ACHN (cell line): ENCODE results near the gene SLC25A5.
"Not testable (repeated sequence)": the region's sequence is repeated elsewhere in the genome, so short reads cannot be mapped to it uniquely, and the experiment has no call there.

Experiments used
- DNase-seq: peaks from one replicate; pipeline ENCODE4 v3.0.0-alpha.2; 2015
- in situ Hi-C: cut with HindIII; loops from 2 replicates; pipeline ENCODE4 v1.10.0; 2017; ENCODE audit warnings: low sequenced_read_pairs, low pct_ligation_motif_present, low pct_unique_long_range_greater_than_20kb

The SLC25A5 gene

DNA sequence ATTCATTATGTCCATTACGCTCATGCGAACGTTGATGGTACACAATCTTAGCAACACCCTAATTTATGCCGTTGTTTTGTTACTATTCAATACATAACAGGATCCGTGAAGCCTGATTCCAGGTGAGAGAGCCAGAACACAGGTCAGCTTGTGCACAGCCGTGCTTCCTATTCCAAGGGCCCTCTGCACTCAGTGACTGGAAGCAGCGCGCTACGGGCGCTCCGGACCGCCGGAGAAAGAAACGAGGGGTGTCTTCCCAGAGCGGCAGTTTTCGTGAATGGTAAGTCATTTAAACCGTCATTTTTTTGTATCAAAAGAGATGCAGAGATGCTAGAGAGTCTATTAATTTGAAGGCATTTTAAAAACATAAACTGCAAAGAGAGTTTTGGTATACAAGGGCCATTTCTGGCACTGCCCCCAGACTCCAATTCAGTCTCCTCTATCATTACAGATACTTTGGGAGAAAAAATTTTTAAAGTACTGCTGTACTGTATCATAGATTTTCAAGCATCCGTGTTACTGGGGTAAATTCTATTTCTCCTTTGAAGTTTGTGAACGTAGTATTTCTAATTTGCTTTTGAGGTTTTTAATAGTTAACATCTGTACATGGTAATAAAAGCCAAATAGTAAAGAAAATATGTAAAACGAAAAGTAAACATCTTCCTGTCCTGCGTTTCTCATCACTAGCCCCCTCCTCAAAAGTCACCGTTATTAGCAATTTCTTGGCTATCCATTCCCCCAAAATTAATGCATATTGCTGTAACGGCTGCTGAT is 6.6 kb downstream of the SLC25A5 start:
- in situ Hi-C loops: no loop called here
- DNase-seq: no peak

DNA sequence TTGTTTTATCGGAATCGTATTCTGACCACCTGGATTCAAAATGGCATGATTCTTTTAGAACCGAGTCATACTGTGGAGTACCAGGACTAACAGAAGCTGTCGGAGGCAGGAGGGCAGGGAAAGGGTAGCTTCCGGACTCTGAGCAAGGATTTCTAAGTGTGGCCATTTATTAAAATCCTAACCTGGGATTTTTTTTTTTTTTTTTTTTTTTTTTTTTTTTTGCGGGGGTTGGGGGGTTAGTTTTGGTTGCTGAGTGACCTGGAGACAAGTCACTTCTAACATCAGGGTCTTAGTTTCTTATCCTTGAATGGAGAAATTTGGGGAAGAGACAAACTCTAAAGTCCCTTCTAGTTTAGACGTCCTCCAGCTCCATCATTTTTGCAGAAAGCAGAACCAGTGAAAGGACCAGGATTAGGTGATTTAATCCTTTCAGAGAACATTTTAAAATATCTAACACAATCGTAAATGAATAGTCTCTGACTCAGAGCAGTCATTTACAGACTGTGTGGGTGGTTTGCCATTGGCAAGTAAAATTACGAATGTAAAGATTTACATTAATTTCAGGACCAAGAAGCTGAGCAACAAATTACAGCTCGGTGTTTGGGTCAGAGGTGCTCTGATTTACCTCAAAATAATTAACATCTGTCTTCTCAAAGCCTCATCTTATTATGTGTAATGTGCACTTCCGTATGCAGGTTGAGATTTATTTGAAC is 7.3 kb downstream of the SLC25A5 start:
- DNase-seq: no peak
- in situ Hi-C loops: no loop called here

GRCh38 chrX:119477812-119478232 is 9.6 kb downstream of the SLC25A5 start:
- DNase-seq: peak; percentile 32
- in situ Hi-C loops: no loop called here

DNA sequence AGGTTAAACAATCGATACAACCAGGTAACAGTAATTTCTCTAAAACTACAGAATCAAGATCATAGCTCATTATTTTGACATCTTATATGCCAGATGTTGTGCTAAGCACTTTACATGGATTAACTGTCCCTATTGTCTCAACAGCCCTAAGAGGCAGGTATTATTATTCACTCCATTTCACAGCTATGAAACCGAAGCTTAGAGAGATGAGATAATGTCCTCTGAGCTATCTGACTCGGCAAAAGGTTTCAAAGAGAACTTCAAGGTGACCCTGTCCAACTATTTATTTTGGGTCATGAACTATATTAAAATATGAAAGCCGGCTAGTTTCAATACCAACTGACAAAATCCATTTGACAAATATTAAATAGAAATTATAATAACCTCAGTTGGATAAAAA is 10.3 kb downstream of the SLC25A5 start:
- in situ Hi-C loops: no loop called here
- no peak for DNase-seq

- in situ Hi-C loops: no loop called here
- no peak for DNase-seq
These were observed 11.6 kb downstream of the SLC25A5 start for GRCh38 chrX:119479845-119480244.

GRCh38 chrX:119481323-119481801 is 13.1 kb downstream of the SLC25A5 start:
- no peak for DNase-seq
- in situ Hi-C loops: no loop called here

DNA sequence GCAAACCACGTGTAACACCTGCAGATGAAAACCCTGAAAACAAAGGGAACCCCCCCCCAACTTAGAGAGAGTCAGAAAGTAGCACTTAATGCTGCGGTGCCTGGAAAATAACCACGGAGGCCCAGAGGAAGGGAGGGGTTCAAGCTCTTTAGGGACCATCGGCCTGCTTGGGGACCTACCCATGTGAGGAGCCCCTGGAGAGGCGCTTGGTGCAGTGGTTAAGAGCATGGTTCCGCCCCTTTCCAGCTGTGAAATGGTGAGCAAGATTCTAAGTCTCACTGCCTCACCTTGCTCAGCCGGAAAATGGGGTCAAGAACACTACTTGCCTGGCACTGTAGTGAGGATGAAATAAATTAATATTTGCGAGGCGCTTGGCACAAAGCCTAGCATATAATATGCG is 13.8 kb downstream of the SLC25A5 start:
- no peak for DNase-seq
- in situ Hi-C loops: no loop called here

- in situ Hi-C loops: no loop called here
- DNase-seq: peak; percentile 47
These were observed 14.5 kb downstream of the SLC25A5 start for GRCh38 chrX:119482481-119483480.

DNA sequence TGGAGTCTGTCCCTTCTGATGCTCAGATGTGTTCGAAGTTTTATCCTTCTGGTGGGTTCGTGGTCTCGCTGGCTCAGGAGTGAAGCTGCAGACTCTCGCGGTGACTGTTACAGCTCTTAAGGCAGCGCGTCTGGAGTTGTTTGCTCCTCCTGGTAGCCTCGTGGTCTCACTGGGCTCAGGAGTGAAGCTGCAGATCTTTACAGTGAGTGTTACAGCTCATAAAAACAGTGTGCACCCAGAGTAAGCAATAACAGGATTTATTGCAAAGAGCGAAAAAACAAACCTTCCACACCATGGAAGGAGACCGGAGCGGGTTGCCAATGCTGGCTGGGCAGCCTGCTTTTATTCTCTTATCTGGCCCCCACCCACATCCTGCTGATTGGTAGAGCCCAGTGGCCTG is 18.5 kb downstream of the SLC25A5 start:
- in situ Hi-C loops: no loop called here
- no peak for DNase-seq

GRCh38 chrX:119487766-119488165 is 19.5 kb downstream of the SLC25A5 start:
- in situ Hi-C loops, DNase-seq: not testable (repeated sequence)

GRCh38 chrX:119488749-119489148 is 20.5 kb downstream of the SLC25A5 start:
- in situ Hi-C loops: no loop called here
- peak; percentile 49 for DNase-seq

DNA sequence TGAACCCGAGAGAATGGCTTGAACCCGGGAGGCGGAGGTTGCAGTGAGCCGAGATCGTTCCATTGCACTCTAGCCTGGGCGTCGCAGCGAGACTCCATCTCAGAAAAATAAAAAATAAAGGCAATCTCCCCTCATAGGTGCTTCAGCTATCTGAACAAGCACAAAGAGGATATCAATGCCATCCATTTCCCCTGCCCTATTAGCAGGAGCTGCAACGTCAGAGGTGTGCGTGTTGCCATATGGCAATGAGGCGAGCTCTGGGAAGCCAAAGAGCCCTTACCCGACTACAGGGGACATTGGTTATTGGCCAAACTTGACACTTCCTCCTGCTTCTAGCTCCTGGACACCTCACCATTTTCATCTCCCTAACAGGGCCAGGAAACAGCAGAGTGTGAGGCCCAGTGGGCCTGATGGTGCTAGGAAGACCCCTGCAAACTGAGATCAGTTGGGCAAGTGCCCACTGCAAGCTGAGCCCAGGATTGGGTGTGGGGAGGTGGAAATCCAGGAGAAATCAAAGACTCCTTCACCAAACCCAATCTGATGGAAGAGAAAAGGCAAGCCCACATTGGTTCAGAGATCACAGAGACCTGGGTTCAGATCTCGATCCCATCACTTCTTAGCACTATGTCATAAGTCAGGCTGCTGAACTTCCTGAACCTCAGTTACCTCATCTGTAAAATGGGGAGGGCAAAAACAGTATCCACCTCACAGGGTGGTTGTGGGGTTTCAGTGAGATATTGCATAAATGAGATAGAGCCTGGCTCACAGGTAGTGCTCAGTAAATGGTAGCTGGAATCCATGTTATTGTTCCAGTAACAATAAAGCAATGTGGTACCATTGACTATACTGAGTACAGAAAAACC is 21.2 kb downstream of the SLC25A5 start:
- DNase-seq: no peak
- in situ Hi-C loops: no loop called here

DNA sequence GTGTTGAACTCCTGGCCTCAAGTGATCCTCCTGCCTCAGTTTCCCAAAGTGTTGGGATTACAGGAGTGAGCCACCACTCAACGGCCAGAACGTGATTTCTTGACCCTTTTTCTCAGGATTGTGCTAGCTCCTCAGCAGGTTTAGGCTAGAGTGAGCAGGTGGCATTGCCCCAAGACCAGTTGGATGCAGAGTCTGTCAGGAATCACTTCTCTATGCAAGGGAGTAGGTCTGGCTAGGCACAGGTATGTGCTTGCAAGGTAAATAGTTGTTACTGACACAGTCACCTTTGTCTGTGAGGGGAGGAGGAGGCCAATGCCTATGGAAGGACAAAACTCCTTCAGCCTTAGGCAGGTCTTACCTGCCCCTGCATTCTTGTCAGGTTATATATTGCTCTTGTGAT is 24.2 kb downstream of the SLC25A5 start:
- DNase-seq: no peak
- in situ Hi-C loops: no loop called here

DNA sequence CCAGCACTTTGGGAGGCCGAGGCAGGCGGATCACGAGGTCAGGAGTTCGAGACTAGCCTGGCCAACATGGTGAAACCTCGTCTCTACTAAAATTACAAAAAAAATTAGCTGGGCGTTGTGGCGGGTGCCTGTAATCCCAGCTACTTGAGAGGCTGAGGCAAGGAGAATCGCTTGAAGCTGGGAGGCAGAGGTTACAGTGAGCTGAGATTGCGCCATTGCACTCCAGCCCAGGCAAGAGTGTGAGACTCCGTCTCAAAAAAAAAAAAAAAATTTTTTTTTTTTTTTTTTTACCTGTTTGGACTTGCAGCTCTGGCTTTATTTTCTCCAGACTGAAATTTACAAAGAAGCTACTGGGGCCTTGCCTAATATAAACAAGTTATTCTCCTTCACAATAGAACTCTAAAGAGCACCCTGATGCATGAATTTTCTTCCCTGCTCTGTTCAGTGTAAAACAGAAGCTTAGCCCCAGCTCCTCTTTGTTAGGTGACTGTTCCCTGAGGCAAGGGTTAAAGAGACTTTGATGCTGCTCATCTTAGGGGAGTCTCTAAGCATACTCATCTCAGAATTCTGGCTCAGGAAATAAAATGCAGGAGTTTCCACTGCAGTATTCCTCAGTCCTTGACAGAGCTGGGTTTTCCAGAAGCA is 25.7 kb downstream of the SLC25A5 start:
- in situ Hi-C loops: not testable (repeated sequence)

DNA sequence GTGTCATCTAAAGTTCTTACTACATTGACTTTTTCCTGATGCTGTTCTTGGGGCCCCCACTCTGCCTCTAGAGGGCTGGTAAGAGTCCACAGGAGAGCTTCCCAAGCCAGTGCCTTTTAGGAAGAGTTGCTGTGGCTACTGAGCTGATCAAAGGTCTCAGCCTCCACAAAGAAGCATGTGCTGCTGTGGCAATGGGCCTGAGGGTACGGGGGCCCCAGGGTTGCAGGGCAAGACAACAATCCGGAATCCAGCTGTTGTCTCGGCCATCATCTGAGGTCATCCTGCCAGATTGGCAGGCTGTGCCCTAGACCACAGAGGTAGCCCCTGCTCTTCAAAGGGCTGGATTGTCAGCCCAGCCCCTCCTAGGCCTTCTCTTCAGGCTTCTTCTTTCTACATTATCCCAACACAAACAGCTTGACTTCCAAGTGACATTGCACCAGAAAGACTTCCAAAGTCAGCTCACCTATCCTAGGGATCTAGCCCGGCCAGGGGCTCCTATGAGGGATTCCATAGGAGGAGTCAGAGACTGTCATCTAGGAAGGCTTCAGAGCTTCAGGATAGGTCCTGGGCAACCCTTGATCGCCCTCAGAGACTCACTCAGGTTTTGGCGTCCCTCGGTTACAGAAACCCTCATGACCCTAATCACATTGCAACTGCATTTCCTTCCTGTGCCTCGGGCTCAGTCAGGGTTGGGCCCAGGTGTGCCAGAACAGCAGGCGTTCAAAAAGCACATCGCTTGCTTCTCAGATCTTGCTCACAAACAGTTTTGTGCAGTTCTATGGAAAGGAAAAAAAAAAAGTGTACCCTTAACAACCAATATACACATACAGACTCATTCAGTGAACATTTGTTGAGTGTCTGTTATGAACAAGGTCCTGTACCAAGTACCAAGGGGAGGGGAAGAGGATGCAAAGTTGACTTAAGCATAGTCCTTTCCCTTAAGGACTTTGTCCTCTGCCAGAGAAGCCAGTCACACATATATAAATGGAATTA is 27.8 kb downstream of the SLC25A5 start:
- no peak for DNase-seq
- in situ Hi-C loops: no loop called here

More for the DNA sequence above, 25.7 kb downstream of the SLC25A5 start:
- not testable (repeated sequence) for DNase-seq

DNA sequence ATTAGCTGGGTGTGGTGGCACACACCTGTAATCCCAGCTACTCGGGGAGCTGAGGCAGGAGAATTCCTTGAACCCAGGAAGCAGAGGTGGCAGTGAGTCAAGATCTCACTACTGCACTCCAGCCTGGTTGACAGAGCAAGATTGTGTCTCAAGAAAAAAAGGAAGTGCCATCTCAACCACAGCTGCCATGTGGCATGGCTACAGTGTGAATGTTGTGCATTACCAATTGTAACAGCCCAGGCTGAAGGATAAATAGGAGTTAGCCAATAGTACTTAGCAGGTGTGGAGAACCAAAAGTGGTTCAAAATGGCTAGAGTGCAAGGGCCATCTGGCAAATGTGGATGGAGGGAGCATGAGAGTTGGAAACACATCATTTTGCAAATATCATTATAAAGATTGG is 28.9 kb downstream of the SLC25A5 start:
- no peak for DNase-seq
- in situ Hi-C loops: no loop called here
